Gastrocnemius medialis (tissue), 4 donors: ENCODE data around the gene TEX9. TPM values are rescaled to one million over a fixed set of nuclear protein-coding genes. Genes with fewer than 3 reads are reported as not detected.

Experiments used
- ATAC-seq, 2 donors: fragments of 150-250 bp; one replicate each; pipeline ENCODE4 v1.9.1; 2016
- DNase-seq, 2 donors: peaks; one replicate each; pipeline ENCODE4 v3.0.0-alpha.2; 2019
- H3K27ac ChIP-seq, 4 donors: fragments of 200-600 bp; sonication (generic); 1 replicate in 1 of 4; 2 replicates in 3 of 4; pipeline ENCODE4 v1.5.1; 2016 to 2018; ENCODE audit warnings: mild to moderate bottlenecking in 2 of 4, moderate library complexity in 1 of 4
- H3K27me3 ChIP-seq, 3 donors: fragments of 200-600 bp; sonication (generic) in 2 of 3; 1 replicate in 1 of 3; 2 replicates in 2 of 3; pipeline versions ENCODE4 v1.5.1 to v1.6.0; 2016 to 2019; ENCODE audit warnings: mild to moderate bottlenecking in 1 of 3, moderate library complexity in 1 of 3
- H3K36me3 ChIP-seq, 2 donors: fragments of 200-600 bp; sonication (generic) in 1 of 2; one replicate each; pipeline ENCODE4 v1.5.1; 2017 to 2018
- H3K4me1 ChIP-seq, 2 donors: fragments of 200-600 bp; sonication (generic) in 1 of 2; one replicate each; pipeline ENCODE4 v1.5.1; 2016 to 2017; ENCODE audit warnings: mild to moderate bottlenecking in 2 of 2
- H3K4me3 ChIP-seq, 4 donors: fragments of 200-600 bp; sonication (generic) in 3 of 4; 1 replicate in 1 of 4; 2 replicates in 3 of 4; pipeline ENCODE4 v1.5.1; 2016 to 2019; ENCODE audit warnings: mild to moderate bottlenecking in 2 of 4
- H3K9me3 ChIP-seq, 3 donors: fragments of 200-600 bp; sonication (generic) in 2 of 3; 1 replicate in 1 of 3; 2 replicates in 2 of 3; pipeline ENCODE4 v1.5.1; 2016 to 2019
- POLR2A ChIP-seq, 2 donors: fragments of 450-650 bp; IDR thresholded peaks; one replicate each; pipeline ENCODE4 v1.6.1; 2017; ENCODE audit warnings: antibody characterized with exemption in 2 of 2, mild to moderate bottlenecking in 2 of 2, moderate library complexity in 2 of 2
- in situ Hi-C, 4 donors: fragments of 200-750 bp; cut with MboI; loops; one replicate each; pipeline versions ENCODE4 v1.15.0 to v1.8.0; 2017; ENCODE audit warnings: low sequenced_read_pairs in 4 of 4
- intact Hi-C: fragments of 100-400 bp; cut with DNase I; formaldehyde crosslinking; loops from one replicate; pipeline ENCODE4 v1.15.1; 2023; ENCODE audit warnings: low total_unique reads
- total RNA-seq, 4 donors: library from RNA; depleted of rRNA; stranded (reverse); fragments of >200 nt; gene quantifications; one replicate each; pipeline versions ENCODE4 v1.1.0 to v1.2.3, GENCODE V29; 2016
- TF ChIP-seq, protein P1 (sequence below), 5 experiments: fragments of 450-650 bp in 3 of 5; fragments of 200-600 bp in 2 of 5; sonication (generic) in 2 of 5; IDR thresholded peaks in 4 of 5; conservative IDR thresholded peaks in 1 of 5; 1 replicate in 4 of 5; 2 replicates in 1 of 5; pipeline ENCODE4 v1.5.1; 2016 to 2019; ENCODE audit warnings: antibody characterized with exemption in 5 of 5, mild to moderate bottlenecking in 3 of 5, moderate library complexity in 3 of 5

TEX9 gene
- total RNA-seq, 4 donors from 2014 or later = 0.44 TPM; not detected in 3

DNA sequence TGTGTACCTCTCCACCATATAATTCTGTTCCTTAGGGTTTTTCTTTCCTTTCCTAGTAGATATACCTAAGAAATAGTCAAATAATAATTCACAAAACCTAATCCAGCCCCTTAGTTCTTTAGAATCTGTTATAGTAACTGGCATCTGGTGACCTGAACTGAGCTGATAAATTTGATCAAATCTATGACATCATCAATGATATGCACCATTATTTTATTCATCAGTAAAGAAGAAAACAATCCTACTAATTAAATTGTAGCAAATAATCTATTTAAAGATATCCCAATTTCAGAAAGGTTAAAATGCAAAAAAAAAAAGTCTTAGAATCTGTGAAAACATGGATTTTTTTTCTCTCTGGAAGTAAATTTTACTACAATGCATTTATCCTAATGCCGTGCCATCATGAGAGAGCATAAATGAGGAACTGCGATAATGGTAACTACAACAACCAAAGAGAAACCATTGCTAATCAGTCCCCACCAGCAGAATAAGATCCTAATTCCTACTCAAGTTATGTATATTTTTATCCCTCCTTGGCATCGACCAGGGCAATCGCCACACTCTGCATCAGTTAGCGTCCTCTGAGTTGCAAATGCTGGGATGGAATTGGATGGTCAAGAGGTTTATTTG lies 106.3 kb downstream of the TEX9 start:
- Histone ChIP-seq H3K4me3 (no peak overlapping the region), H3K4me1 (no peaks in the 10 kb centered on the region), H3K36me3 (no peaks in the 10 kb centered on the region), H3K9me3 (no peaks in the 10 kb centered on the region), H3K27me3 (no peaks in the 10 kb centered on the region), H3K27ac (no peak overlapping the region)
- ATAC-seq = no peak
- intact Hi-C loops (no loop called here), in situ Hi-C loops (no loop called here)
- no peak for DNase-seq
- TF ChIP-seq POLR2A (IDR thresholded peaks at IDR 0.05) = no peak
- TF ChIP-seq, protein P1, sequence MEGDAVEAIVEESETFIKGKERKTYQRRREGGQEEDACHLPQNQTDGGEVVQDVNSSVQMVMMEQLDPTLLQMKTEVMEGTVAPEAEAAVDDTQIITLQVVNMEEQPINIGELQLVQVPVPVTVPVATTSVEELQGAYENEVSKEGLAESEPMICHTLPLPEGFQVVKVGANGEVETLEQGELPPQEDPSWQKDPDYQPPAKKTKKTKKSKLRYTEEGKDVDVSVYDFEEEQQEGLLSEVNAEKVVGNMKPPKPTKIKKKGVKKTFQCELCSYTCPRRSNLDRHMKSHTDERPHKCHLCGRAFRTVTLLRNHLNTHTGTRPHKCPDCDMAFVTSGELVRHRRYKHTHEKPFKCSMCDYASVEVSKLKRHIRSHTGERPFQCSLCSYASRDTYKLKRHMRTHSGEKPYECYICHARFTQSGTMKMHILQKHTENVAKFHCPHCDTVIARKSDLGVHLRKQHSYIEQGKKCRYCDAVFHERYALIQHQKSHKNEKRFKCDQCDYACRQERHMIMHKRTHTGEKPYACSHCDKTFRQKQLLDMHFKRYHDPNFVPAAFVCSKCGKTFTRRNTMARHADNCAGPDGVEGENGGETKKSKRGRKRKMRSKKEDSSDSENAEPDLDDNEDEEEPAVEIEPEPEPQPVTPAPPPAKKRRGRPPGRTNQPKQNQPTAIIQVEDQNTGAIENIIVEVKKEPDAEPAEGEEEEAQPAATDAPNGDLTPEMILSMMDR (IDR thresholded peaks at IDR 0.05 in 4 of 5, conservative IDR thresholded peaks at IDR 0.05 in 1 of 5) = no peak

DNA sequence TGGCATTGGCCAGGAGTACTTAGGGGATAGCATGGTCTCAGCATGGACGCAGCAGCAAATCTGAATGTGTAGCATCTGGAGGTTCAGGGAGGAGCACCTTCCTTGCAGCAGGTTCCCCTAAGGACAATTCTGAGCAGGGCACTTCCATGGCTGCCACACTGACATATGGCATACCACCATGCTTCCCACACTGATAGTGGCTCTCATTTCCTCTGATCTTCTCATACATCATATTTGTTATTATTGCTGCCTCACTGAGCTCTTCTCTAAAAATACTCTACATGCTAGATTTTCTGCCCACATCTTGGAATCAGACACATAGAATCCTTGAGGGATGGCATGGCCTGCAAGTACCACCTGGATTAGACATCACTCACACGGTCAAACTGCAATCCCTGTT lies 107.1 kb downstream of the TEX9 start:
- Histone ChIP-seq H3K27me3 (no peaks in the 10 kb centered on the region), H3K27ac (no peak overlapping the region), H3K4me1 (no peaks in the 10 kb centered on the region), H3K9me3 (no peaks in the 10 kb centered on the region), H3K4me3 (no peak overlapping the region), H3K36me3 (no peaks in the 10 kb centered on the region)
- intact Hi-C loops (no loop called here), in situ Hi-C loops (no loop called here)
- DNase-seq (no peak), ATAC-seq (no peak)
- TF ChIP-seq, protein P1 (IDR thresholded peaks at IDR 0.05 in 4 of 5, conservative IDR thresholded peaks at IDR 0.05 in 1 of 5) = no peak
- TF ChIP-seq POLR2A (IDR thresholded peaks at IDR 0.05) = no peak

DNA sequence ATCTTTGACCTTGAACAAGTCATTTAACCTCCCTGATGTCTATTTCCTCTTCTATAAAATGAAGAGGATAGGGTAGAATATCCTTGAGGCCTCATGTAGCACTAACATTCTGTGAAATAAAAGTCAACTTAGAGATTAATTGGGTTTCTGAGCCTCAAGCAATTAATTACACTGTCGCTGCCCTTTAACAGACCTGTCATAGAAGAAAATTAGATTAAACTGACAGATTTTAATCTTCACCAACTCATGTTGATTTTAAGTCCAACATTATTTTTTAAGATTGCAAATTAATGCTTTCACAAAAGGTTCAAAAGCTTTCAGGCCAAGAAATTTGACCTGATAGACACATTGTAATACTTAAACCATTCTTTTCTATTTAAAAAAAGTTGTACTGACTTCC lies 107.8 kb downstream of the TEX9 start:
- no peak overlapping the region for H3K4me3 ChIP-seq
- no peak for ATAC-seq
- intact Hi-C loops = no loop called here
- no peaks in the 10 kb centered on the region for H3K36me3 ChIP-seq
- in situ Hi-C loops = no loop called here
- no peaks in the 10 kb centered on the region for H3K9me3 ChIP-seq
- TF ChIP-seq POLR2A (IDR thresholded peaks at IDR 0.05) = no peak
- TF ChIP-seq, protein P1 (IDR thresholded peaks at IDR 0.05 in 4 of 5, conservative IDR thresholded peaks at IDR 0.05 in 1 of 5) = no peak
- no peaks in the 10 kb centered on the region for H3K27me3 ChIP-seq
- no peak overlapping the region for H3K27ac ChIP-seq
- no peaks in the 10 kb centered on the region for H3K4me1 ChIP-seq
- no peak for DNase-seq

DNA sequence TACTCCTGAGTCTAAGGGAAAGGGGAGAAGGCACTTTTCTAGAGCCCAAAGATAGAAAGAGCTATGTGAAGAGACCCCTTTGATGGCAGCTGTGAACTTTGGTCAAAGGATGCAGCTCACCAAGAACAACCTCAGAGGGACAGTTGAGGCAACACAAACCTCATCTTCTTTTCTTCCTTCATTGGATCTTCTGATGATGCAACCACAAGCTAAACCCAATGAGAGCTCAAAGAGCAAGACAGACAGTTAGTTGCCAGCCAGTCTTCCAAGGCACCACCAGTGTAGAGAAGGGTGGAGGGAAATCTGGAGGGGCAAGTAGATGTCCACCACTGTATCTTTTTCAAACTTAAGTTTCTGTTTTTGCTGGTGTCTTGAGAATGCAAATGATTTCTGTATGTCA lies 110.1 kb downstream of the TEX9 start:
- Histone ChIP-seq H3K4me3 (no peak overlapping the region), H3K27ac (no peak overlapping the region), H3K9me3 (peaks cover 0 to 3% (median 0%) of the 10 kb centered on the region in 3 donors), H3K36me3 (no peaks in the 10 kb centered on the region), H3K27me3 (no peaks in the 10 kb centered on the region), H3K4me1 (no peaks in the 10 kb centered on the region)
- no peak for DNase-seq
- in situ Hi-C loops (loop anchor here in 2 of 4 donors (25.0 kb wide), 2 partner anchors 837 to 1062 kb away; no protein-coding TSS in a partner anchor), intact Hi-C loops (no loop called here)
- ATAC-seq = no peak
- TF ChIP-seq, protein P1 (IDR thresholded peaks at IDR 0.05 in 4 of 5, conservative IDR thresholded peaks at IDR 0.05 in 1 of 5) = no peak
- TF ChIP-seq POLR2A (IDR thresholded peaks at IDR 0.05) = no peak

Other genes starting within 250 kb of the TEX9 start
- 10 to 100 TPM in 2 of 4 donors, 1 to 10 TPM in 2; 9.6 to 11.7 (median 10.7) TPM for gene RFX7, start 121.5 kb upstream of the TEX9 start, total RNA-seq
- under 1 TPM in 3 of 4 donors, not detected in 1; 0.44 to 0.66 (median 0.62) TPM for gene MNS1, start 99.7 kb downstream of the TEX9 start, total RNA-seq